GM18870 (cell line): ENCODE results near the gene LEF1.

Experiments used
- ATAC-seq: cut with Tn5 transposase; IDR thresholded peaks from one replicate; pipeline ENCODE4 v1.9.1; 2021; ENCODE audit warnings: moderate library complexity; ENCODE audit not compliant: unreplicated experiment

Gene LEF1

GRCh38 chr4:108168671-108169523, at the start of gene LEF1:
TSS of gene LEF1 (minus strand) at chr4:108168932. CDS start at chr4:108167767, 1,165 bp downstream.
- ATAC-seq: no peak

DNA sequence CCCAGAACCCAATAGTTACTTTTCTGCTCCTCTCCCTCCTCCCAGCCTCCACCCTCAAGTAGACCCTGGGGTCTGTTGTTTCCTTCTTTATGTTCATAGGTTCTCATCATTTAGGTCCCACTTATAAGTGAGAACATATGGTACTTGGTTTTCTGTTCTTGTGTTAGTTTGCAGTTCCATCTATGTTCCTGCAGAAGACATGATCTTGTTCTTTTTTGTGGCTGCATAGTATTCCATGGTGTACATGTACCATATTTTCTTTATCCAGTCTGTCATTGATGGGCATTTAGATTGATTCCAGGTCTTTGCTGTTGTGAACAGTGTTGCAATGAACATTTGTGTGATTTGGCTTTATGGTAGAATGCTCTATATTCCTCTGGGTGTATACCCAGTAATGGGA, 47.8 kb upstream of the LEF1 start:
- ATAC-seq: no peak

- ATAC-seq: no peak
Observed at GRCh38 chr4:108215055-108215454, 46.3 kb upstream of the LEF1 start.

DNA sequence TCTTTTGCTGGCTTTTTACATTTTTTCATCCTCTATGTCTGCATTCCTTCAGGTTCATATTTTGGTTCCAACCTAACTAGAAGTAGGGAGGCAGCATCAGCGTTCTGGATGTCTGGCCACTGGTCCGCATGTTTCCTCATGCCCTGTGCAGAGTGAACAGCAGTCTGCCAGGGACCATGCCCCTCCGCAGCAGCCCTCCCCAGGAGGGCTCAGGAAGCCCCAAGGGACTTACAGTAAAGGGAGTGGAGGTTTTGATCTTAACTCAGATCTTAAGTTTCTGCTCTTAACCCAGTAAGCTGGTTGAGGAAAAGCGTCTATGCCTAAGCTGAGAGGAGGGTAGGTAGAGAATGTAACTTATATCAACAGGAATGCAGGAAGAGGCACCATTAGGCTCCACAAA, 45.0 kb upstream of the LEF1 start:
- ATAC-seq: no peak

GRCh38 chr4:108213308-108213707, 44.6 kb upstream of the LEF1 start:
- no peak for ATAC-seq

DNA sequence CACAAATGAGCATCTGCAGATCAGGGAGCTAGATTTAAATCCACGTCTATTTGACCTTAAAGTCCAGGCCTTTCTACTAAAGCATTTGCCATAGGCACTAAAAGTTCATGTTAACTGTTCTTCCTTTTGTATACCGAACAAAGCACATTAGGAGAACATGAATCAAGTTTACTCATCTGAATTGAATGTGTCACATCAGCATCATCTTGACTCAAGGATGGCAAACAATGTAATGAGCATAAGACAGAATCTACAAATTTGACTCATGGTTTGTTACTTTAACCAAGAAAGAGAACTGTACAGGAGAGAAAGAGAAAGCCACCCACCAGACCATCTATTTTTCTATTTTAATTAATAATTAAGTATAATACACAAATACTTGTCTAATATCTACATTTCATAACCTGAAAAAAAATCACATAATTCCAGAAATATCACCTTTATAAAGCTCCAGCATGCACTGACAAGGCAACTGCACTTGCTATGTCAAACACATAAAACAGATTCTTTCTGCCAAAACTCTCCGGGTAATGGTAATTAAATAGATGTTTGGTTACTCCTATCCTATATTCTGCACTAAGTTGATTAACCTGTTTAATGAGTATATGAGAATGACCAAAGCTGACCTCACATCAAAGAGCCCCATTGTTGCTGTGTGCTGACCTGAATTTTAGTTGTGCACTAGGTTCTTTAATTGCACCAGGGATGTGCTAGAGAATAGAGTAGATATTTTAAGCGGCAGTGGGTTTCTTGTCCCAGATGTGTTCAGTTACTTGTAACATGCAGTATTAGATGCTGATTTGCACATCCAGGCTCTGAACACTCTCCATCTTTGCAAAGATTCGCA, 42.5 kb upstream of the LEF1 start:
- no peak for ATAC-seq

DNA sequence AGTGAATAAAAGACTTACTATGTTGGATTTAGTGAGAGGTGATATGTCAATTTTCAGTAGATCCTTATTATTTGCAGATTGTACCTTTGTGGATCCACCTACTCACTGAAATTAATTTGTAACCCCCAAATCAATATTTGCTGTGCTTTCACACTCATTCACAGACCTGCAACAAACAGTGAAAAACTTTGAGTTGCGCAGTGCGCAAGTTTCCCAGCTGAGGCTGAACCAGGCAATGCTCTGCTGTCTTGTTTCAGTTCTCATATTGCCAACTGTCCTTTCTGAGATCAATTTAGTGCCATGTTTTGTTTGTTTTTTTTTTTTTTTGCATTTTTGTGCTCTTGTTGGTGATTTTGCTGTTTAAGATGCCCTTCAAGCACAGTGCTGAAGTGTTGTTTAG, 40.8 kb upstream of the LEF1 start:
- ATAC-seq: no peak

DNA sequence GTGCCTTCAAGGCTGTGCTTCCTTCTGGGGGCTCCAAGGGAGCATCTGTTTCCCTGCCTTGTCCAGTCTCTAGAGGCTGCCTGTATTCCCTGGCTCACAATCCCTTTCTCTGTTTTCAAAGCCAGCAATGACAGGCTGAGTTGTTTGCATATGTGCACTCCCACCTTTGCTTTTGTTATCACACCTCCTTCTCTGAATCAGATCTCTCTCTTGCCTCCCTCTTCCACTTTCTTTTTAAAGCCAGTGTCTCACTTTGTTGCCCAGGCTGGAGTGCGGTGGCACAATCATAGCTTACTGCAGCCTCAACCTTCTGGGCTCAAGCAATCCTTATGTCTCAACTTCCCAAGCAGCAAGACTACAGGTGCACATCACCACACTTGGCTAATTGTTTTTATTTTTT, 37.1 kb upstream of the LEF1 start:
- no peak for ATAC-seq

- ATAC-seq: no peak
Observed at GRCh38 chr4:108204518-108204917, 35.8 kb upstream of the LEF1 start.

DNA sequence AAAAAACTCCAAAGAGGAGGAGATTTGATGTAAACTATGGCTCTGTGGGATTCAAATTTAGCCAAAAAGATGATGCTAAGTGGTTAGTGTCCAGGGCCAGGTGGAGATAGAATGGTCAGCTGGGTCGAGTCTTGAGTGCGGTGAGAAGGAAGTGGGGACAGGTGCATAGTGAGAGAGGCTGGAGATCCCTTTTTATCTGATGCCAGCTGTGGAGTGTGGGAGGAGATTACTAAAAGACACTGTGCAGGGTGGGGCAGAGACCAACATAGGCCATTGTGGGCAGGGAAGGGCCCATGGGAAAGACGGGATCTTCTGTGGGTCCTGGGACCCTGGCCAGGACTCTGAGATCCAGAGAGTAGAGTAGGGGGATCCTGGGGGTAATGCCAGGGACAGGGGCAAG, 34.6 kb upstream of the LEF1 start:
- no peak for ATAC-seq

DNA sequence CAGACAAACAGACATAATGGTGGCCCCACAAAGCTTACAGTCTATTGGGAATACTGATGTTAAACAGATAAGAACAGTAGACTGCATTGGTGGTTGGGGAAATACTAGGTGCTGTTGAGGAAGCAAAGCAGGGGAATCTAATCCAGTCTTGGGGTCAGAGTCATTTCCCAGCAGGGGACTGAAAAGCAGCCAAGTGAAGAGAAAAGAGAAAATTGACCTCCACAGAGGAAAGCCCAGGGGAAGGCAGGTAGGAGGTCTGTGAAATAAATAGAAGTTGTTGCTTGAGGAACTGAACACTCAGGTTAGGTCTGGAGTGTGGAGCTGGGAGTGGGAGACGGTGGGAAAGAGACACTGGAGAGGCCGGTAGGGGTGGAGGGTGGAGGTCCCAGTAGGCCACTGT, 33.0 kb upstream of the LEF1 start:
- no peak for ATAC-seq

GRCh38 chr4:108199881-108200280, 31.1 kb upstream of the LEF1 start:
- ATAC-seq: no peak

GRCh38 chr4:108193886-108194672, 25.3 kb upstream of the LEF1 start:
- no peak for ATAC-seq

DNA sequence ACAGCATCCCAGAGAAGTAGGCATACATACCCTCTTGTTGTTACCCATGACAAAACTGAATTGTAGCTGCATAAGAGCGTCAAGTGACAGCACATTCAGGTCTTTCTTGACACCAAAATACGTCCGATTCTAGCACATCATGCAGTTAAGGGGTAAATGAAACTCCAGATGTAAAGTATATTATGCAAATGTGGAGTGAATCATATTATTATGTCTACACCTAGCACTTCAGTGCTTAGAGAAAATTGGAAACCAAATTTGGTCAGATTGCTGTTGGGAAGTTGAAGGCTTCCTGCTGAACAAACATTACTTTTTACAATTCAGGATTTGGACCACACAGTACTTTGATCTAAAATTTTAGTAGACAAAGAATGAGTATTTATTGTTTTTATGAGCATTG, 24.2 kb upstream of the LEF1 start:
- no peak for ATAC-seq

DNA sequence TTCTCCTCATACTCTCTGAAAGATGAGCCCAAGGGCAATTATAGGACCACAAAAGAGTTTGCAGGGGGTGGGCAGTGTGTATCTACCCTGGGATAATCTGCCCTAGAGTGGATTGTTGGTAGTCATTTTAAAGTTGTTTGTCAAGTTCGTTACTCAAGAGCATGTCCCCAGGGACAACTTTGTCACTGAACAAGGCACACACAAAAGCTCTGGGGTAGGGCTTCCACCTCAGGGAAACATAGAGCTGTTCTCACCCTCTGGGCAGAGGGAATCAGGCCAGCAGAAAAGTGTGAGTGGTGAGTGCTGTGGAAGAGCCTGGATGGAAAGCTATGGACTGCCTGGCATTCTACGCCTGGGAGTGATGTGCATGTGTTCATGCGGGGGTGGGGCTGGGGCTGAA, 23.3 kb upstream of the LEF1 start:
- ATAC-seq: no peak

DNA sequence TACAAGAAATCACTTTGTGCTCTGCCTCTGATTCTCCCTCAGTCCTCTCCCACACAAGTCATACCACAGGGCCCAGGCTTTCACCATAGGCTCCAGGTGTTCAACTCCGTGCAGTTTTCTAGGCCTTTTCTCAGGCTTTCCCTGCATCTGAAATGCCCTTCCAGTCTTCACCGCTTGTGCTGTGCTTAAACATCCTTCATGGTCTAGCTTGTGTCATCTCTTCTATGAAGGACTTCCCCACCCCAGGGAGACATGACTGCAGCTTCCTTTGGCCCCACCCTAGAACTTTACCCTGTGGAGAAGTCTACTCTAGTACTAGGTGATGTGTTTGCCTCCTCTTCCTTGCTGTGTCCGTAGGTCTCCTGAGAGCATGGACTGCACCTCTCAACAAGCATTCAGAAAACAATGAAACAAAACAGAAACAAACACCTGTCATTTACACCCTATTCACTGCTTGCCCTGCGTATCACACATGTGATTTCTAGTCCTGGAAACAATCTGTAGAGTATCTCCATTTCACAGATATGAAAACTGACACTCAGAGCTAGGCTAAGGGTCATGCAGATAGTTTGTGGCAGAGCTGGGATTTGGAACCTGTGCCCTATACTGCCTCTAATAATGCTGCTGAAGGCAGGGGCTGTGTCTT, 22.7 kb upstream of the LEF1 start:
- ATAC-seq: no peak

DNA sequence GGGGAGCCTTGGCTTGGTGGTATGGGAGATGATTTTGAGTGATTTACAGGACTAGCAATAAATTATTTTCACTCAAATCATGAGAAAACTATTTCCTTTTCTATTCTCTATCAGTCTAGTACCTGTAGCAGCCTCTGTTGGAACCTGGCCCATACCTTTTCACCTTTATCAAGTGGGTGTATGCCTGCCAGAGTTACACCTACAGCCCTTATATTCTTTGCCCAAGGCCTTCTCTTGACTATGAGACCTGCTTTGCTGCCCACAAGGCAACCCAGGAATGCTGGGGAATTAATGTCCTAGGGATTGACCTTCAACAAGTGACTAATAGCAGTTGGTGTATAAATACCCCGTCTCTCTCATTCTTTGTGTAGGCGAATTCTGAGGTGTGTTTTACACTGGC, 20.0 kb upstream of the LEF1 start:
- ATAC-seq: no peak

- no peak for ATAC-seq
Observed at GRCh38 chr4:108185252-108185651, 16.5 kb upstream of the LEF1 start.

DNA sequence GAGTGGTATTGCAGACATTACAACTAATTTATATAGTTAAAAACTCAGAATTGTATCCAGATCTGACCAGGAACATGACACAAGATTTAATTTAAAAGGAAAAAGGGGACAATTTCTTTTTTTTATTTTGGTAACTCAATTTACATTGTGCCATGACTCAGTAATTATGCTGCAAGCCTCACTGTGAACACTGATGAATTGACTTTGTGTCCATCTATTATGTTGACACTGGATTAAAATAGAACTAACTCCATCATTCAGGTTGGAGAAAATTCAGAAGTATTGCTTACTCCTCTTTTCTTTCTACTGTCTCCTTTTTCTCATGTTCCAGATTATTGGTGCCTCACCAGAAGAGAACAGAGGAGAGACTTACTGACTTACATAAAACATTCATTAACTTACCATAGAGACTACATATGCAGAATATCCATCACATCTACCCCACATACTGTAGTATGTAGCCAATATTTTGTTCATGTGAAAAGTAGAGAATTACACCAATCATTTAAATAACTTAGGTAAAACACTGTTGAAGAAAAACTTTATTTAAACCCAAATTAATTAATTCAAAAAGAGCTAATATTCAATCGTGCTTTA, 15.8 kb upstream of the LEF1 start:
- no peak for ATAC-seq

GRCh38 chr4:108181704-108182103, 13.0 kb upstream of the LEF1 start:
- ATAC-seq: no peak
